Parathyroid adenoma (tissue), 2 donors: ENCODE data around the gene ZNF491.

Experiments
- H2AFZ ChIP-seq: fragments of 300-600 bp; sonication (generic); one replicate; pipeline ENCODE4 v1.7.0; 2017; ENCODE audit warnings: antibody characterized with exemption, mild to moderate bottlenecking
- H3K27ac ChIP-seq: fragments of 300-600 bp; sonication (generic); one replicate; pipeline ENCODE4 v1.7.0; 2017
- H3K27me3 ChIP-seq: fragments of 300-600 bp; sonication (generic); one replicate; pipeline ENCODE4 v1.7.0; 2017; ENCODE audit warnings: low read length; ENCODE audit not compliant: control insufficient read depth, insufficient read depth
- H3K36me3 ChIP-seq: fragments of 300-600 bp; sonication (generic); one replicate; pipeline ENCODE4 v1.7.0; 2017; ENCODE audit warnings: low read length; ENCODE audit not compliant: control insufficient read depth, insufficient read depth
- H3K4me1 ChIP-seq: fragments of 300-600 bp; sonication (generic); one replicate; pipeline ENCODE4 v1.7.0; 2017; ENCODE audit warnings: control low read depth
- H3K4me2 ChIP-seq: fragments of 300-600 bp; sonication (generic); one replicate; pipeline ENCODE4 v1.7.0; 2017; ENCODE audit warnings: low read length
- H3K4me3 ChIP-seq: fragments of 300-600 bp; sonication (generic); one replicate; pipeline ENCODE4 v1.7.0; 2017; ENCODE audit warnings: low read depth, low read length
- H3K79me2 ChIP-seq: fragments of 300-600 bp; sonication (generic); one replicate; pipeline ENCODE4 v1.7.0; 2017; ENCODE audit warnings: control low read depth
- H3K9ac ChIP-seq: fragments of 300-600 bp; sonication (generic); one replicate; pipeline ENCODE4 v1.7.0; 2017; ENCODE audit warnings: mild to moderate bottlenecking
- H3K9me3 ChIP-seq: fragments of 300-600 bp; sonication (generic); one replicate; pipeline ENCODE4 v1.7.0; 2017; ENCODE audit warnings: low read length; ENCODE audit not compliant: control insufficient read depth
- CTCF ChIP-seq: fragments of 300-600 bp; sonication (generic); IDR thresholded peaks from one replicate; pipeline ENCODE4 v1.7.0; 2017; ENCODE audit warnings: antibody characterized with exemption, mild to moderate bottlenecking
- donor health status: primary hyperparathyroidism.

The ZNF491 gene

DNA sequence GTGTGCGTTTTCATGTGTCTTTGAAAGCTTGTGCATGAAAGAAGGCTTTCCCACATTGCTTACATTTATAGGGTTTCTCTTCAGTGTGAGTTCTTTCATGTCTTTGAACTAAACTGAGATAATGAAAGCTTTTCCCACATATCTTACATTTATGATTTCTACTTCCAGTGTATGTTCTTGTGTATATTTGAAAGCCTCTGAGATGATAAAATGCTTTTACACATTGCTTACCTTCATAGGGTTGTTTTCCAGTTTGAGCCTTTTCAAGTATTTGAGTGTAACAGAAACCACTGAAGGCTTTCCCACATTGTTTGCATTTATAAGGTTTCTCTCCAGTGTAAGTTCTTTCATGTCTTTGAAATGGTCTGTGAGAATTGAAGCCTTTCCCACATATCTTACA lies 41.4 kb upstream of the ZNF491 start:
- Histone ChIP-seq H3K79me2 (no peaks in the 10 kb centered on the region), H3K4me3 (no peak overlapping the region), H3K27me3 (no peaks in the 10 kb centered on the region), H3K9ac (no peak overlapping the region), H3K36me3 (no peaks in the 10 kb centered on the region), H2AFZ (no peak overlapping the region), H3K9me3 (no peaks in the 10 kb centered on the region), H3K4me1 (no peaks in the 10 kb centered on the region), H3K27ac (no peak overlapping the region), H3K4me2 (no peak overlapping the region)
- TF ChIP-seq CTCF = no peak

- no peak overlapping the region for H3K27ac ChIP-seq
- TF ChIP-seq CTCF = no peak
- no peak overlapping the region for H3K4me3 ChIP-seq
- H3K4me2 ChIP-seq = no peak overlapping the region
- no peaks in the 10 kb centered on the region for H3K27me3 ChIP-seq
- no peak overlapping the region for H2AFZ ChIP-seq
- no peaks in the 10 kb centered on the region for H3K36me3 ChIP-seq
- H3K4me1 ChIP-seq = no peaks in the 10 kb centered on the region
- no peak overlapping the region for H3K9ac ChIP-seq
- no peaks in the 10 kb centered on the region for H3K79me2 ChIP-seq
- H3K9me3 ChIP-seq = no peaks in the 10 kb centered on the region
These were observed 38.5 kb upstream of the ZNF491 start for GRCh38 chr19:11759805-11760204.

- Histone ChIP-seq H3K4me3 (no peak overlapping the region), H3K36me3 (no peaks in the 10 kb centered on the region), H3K4me1 (peaks cover 3% of the 10 kb centered on the region), H2AFZ (no peak overlapping the region), H3K27me3 (no peaks in the 10 kb centered on the region), H3K4me2 (no peak overlapping the region), H3K9ac (no peak overlapping the region), H3K79me2 (no peaks in the 10 kb centered on the region), H3K27ac (no peak overlapping the region), H3K9me3 (no peaks in the 10 kb centered on the region)
- TF ChIP-seq CTCF = no peak
These were observed 35.2 kb upstream of the ZNF491 start for GRCh38 chr19:11763117-11763516.

DNA sequence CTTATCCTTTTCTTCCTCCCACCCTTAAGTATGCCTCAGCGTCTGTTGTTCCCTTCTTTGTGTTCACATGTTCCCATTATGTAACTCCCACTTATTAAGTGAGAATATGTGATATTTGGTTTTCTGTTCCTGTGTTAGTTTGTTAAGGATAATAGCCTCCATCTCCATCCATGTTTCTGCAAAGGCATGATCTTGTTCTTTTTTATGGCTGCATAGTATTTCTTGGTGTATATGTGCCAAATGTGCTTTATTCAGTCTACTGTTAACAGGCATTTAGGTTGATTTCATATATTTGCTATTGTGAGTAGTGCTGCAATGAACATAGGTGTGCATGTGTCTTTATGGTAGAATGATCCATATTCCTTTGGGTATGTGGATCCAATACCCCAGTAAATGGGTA lies 34.7 kb upstream of the ZNF491 start:
- peaks cover 3% of the 10 kb centered on the region for H3K4me1 ChIP-seq
- TF ChIP-seq CTCF = no peak
- H3K9ac ChIP-seq = no peak overlapping the region

More for the DNA sequence above, 34.7 kb upstream of the ZNF491 start:
- Histone ChIP-seq H2AFZ (no peak overlapping the region), H3K9me3 (no peaks in the 10 kb centered on the region), H3K79me2 (no peaks in the 10 kb centered on the region), H3K27me3 (no peaks in the 10 kb centered on the region), H3K27ac (no peak overlapping the region), H3K36me3 (no peaks in the 10 kb centered on the region), H3K4me2 (no peak overlapping the region), H3K4me3 (no peak overlapping the region)
